ENCODE results near the gene ABCG1. TPM values are rescaled to one million over a fixed set of nuclear protein-coding genes. Genes with fewer than 3 reads are reported as not detected.
A peak's percentile ranks its signal among the peaks of the same experiment; 100 is the strongest.

ABCG1 gene
- not detected in 2 replicates for total RNA-seq

DNA sequence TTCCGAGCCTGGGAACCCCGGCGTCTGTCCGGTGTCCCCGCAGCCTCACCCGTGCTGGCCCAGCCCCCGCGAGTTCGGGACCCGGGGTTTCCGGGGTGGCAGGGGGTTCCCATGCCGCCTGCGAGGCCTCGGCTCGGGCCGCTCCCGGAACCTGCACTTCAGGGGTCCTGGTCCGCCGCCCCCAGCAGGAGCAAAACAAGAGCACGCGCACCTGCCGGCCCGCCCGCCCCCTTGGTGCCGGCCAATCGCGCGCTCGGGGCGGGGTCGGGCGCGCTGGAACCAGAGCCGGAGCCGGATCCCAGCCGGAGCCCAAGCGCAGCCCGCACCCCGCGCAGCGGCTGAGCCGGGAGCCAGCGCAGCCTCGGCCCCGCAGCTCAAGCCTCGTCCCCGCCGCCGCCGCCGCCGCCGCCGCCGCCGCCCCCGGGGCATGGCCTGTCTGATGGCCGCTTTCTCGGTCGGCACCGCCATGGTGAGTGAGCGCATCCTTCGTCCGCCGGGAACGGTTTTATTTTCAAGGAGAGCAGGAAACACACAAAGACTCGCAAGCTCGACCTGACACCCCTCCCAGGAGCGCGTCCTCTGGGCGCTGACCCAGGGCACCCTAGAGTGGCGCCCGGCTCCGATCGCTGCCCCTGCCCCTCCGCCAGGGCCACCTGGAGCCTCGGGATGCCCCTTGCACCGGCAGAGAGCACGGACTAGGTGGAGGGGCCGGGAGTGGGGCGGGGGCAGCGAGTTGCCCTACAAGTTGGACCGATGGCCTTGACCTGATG lies at the start of gene ABCG1:
Gene ABCG1 (plus strand): TSS at position 305 of the 770 bp plus-strand sequence. CDS start 123 bp downstream, at position 428.
- peak within 1 kb of the TSS; percentile 31 for H3K4me3 ChIP-seq (ENCODE audit: low read depth, low read length)
- TF ChIP-seq, protein P1, sequence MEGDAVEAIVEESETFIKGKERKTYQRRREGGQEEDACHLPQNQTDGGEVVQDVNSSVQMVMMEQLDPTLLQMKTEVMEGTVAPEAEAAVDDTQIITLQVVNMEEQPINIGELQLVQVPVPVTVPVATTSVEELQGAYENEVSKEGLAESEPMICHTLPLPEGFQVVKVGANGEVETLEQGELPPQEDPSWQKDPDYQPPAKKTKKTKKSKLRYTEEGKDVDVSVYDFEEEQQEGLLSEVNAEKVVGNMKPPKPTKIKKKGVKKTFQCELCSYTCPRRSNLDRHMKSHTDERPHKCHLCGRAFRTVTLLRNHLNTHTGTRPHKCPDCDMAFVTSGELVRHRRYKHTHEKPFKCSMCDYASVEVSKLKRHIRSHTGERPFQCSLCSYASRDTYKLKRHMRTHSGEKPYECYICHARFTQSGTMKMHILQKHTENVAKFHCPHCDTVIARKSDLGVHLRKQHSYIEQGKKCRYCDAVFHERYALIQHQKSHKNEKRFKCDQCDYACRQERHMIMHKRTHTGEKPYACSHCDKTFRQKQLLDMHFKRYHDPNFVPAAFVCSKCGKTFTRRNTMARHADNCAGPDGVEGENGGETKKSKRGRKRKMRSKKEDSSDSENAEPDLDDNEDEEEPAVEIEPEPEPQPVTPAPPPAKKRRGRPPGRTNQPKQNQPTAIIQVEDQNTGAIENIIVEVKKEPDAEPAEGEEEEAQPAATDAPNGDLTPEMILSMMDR (conservative IDR thresholded peaks at IDR 0.05; ENCODE audit: low read depth, low read length): no peak
- DNase-seq (ENCODE audit: low read depth): no peak

GRCh38 chr21:42169758-42170157 lies 49.2 kb upstream of the ABCG1 start:
- DNase-seq (ENCODE audit: low read depth): no peak
- TF ChIP-seq, protein P1 (conservative IDR thresholded peaks at IDR 0.05; ENCODE audit: low read depth, low read length): no peak
- H3K4me3 ChIP-seq (ENCODE audit: low read depth, low read length): no peak overlapping the region

DNA sequence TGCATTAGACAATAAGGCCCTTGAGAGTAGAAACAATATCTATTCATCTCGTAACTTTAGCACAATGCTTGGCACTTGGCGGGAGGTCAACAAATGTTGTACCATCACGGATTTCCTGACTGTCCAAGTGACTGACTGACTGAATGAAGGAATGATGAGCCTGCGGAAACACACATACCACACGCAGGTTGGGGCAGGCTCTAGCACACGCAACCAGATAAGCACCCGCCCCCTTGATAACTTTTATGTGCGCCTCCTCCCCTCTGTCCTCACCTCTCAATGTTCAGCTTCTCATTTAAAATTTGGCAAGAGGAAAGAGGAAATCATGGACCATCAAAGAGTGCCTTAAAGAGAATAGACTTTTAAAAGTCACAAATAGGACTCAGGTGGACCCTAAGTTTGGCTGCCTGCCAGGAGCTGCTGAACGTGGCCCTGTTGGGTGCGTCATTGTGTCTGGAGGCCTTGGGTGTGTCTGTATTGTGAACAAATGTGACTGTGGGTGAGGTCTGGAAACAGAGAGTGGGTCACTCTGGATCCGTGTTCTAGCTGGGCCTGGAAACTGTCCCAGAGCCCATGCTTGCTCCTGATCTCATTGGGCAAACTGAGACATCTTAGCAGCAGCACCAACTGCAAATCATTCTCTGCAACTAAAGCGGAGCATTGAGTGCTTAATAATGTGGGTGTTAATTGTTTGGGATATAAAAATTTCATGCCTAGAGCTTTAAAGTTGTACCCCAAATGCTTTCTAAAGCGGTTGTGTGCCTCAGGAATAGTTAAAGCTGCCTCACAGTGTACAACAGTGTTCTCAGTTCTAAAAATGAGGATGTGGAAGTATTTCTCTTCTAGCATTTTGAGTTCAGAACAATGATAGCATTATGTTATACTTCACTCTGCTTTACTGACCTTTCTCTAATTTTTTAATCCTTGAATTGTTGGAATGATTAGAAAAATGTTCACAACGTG lies 47.6 kb upstream of the ABCG1 start:
- no peak overlapping the region for H3K4me3 ChIP-seq (ENCODE audit: low read depth, low read length)
- TF ChIP-seq, protein P1 (conservative IDR thresholded peaks at IDR 0.05; ENCODE audit: low read depth, low read length): no peak
- no peak for DNase-seq (ENCODE audit: low read depth)

DNA sequence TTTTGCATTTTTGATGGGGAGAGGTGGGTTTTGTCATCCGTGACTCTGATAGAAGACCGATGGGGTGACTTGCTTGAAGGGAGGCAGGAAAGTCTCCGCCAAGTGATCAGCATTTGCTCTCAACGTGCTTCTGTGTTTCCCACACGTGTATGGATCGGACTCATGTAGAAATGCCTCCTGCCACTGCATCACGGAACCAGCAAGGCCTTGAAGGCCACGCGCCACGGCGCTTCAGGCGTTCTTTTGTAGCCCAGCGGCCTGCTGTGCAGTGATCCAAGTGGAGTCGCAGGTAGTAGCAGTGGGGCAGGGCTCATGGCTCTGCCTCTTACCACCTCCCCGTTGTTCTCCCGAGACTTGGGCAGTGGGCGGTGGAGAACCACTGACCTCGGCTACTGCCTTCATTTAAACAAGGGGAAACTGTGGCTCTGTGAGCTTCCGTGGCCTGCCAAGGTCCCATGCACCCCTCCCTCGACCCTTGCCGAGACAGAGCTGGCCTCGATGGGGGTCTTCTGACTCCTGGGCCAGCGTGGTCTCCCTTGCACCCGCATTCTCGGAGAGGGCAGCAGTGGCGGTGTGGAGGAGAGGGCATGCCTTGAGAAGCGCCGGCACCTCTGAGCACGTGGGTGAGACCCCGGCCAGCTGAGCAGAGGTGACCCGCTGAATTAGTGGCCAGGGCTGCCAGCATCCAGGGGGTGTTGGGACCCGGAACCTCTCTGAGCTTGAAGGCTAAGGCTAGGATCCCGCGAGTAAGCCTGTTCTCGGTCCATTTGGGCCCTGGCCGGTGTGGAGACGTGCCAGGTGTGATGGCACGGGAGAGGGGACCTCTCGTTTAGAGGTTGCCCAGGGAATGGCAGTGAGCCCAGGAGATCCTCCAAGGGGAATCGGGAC lies 46.1 kb upstream of the ABCG1 start:
- TF ChIP-seq, protein P1 (conservative IDR thresholded peaks at IDR 0.05; ENCODE audit: low read depth, low read length): no peak
- no peak overlapping the region for H3K4me3 ChIP-seq (ENCODE audit: low read depth, low read length)
- DNase-seq (ENCODE audit: low read depth): no peak

- H3K4me3 ChIP-seq (ENCODE audit: low read depth, low read length): no peak overlapping the region
- TF ChIP-seq, protein P1 (conservative IDR thresholded peaks at IDR 0.05; ENCODE audit: low read depth, low read length): no peak
- DNase-seq (ENCODE audit: low read depth): no peak
Measured at GRCh38 chr21:42174173-42174572, 44.8 kb upstream of the ABCG1 start.

DNA sequence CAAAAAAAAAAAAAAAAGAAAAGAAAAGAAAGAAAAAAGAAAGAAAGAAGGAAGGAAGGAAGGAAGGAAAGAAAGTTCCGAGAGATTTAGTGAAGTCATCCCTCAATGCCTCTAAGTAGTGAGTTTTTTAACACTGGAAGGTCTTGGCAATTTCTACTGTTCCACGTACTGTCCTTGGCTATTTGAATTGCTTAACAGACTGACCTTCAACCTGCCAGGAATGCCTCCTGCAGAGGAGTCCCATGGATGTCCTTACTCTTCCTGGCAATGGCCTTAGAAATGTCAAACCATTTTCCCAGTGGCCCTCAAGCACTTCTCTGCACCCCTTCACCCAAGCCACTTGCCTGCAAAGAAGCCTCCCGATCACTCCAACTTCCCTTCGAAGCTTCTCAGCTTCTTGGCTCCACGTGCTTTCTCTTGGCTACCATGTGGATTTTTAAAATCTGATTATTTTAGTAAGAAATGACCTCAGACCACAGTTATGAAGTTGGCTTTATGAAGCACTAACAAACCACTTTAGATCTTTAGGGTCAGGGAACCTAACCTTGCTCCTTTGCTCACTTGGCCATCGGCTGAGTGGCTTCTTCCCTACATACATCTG lies 43.7 kb upstream of the ABCG1 start:
- no peak for DNase-seq (ENCODE audit: low read depth)
- TF ChIP-seq, protein P1 (conservative IDR thresholded peaks at IDR 0.05; ENCODE audit: low read depth, low read length): no peak
- H3K4me3 ChIP-seq (ENCODE audit: low read depth, low read length): no peak overlapping the region

Data from epithelial cell of proximal tubule (primary cell).